ENCODE measurements around the gene CTPS1.

Gene CTPS1

GRCh38 chr1:40966417-40966816 is 13.1 kb upstream of the CTPS1 start:
- DNase-seq (ENCODE audit: low read depth, low spot score) = no peak

DNA sequence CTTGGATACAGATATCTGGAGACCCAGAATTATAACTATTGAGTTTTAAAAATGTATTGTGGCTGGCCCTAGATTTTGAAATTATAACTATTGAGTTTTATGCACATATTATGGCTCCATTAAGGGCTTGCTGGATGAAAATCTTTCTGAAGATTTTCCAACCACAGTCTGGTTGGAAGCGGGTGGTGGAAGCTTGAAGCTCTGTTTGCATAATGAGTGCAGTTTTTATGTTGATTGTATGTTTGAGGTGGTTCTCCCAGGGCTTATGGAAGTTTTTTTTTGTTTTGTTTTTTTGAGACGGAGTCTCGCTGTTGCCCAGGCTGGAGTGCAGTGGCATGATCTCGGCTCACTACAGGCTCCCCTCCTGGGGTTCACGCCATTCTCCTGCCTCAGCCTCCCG is 10.1 kb upstream of the CTPS1 start:
- no peak for DNase-seq (ENCODE audit: low read depth, low spot score)

- no peak for DNase-seq (ENCODE audit: low read depth, low spot score)
Measured at GRCh38 chr1:40971966-40972365, 7.5 kb upstream of the CTPS1 start.

DNA sequence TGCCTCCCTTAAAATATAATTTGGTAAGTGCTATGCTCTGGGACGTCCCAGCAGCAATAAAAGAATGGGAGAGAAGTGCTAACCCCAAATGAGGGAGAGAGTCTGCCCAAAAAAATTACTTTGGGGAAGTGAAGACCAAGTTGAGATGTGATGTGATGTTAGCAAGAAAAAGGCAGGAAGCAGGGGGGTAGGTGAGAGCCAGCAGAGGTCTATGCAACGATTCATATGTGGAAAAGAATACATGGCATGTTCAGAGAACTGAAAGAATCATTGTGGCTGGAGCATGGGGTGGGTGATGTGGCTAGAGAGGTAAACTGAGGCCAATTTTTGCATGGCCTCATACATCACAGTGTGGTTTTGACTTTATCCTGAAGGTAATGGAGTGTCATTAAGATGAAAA is 5.6 kb upstream of the CTPS1 start:
- no peak for DNase-seq (ENCODE audit: low read depth, low spot score)

- no peak for DNase-seq (ENCODE audit: low read depth, low spot score)
Measured at GRCh38 chr1:40974945-40975344, 4.6 kb upstream of the CTPS1 start.

DNA sequence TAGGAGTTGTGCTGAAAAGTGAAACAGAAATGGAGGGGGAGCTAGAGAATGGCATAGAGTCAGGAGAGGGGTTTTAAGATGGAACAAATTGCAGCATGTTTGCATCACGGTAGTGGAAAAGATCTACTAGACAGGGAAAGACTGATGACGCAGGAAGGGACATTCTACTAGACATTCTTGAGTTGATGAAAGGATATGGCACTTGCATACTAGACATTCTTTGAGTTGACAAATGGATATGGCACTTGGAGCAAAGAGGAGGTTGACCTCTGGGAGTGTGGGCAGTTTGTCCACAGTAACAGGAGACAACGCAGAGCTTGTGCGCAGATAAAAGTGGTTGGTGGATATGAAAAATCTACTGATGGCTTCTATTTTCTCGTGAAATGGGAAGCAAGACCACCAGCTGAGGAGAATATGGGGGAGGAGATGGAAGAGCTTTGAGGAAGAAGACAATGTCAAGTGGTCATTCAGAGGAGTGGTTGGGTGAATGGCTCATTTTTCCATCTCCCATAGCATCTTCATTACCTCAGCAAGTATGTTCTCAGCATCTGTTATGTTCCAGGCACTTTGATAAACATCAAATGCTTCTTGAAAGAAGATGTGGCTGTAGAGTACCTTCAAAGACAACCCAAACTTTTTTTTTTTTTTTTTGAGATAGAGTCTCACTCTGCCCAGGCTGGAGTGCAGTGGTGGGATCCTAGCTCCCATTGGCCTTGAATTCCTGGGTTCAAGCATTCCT is 2.4 kb upstream of the CTPS1 start:
- no peak for DNase-seq (ENCODE audit: low read depth, low spot score)

DNA sequence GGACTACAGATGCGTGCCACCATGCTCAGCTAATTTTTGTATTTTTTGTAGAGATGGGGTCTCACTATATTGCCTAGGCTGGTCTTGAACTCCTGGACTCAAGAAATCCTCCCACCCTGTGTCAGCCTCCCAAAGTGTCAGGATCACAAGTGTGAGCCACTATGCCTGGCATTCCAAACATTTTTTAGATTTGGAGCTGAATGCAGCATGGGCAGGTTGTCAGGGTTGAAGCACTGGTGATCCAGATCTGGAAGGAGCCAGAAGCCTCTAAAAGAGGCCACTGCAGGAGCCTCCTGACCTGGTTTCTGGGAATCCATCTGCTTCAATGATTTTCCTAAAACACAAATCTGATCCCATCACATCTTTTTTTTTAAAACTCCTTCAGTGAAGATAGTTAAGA is 1.8 kb upstream of the CTPS1 start:
- DNase-seq (ENCODE audit: low read depth, low spot score) = no peak

- DNase-seq (ENCODE audit: low read depth, low spot score) = no peak
Measured at GRCh38 chr1:40978886-40979240, 633 bp upstream of the CTPS1 start.

DNA sequence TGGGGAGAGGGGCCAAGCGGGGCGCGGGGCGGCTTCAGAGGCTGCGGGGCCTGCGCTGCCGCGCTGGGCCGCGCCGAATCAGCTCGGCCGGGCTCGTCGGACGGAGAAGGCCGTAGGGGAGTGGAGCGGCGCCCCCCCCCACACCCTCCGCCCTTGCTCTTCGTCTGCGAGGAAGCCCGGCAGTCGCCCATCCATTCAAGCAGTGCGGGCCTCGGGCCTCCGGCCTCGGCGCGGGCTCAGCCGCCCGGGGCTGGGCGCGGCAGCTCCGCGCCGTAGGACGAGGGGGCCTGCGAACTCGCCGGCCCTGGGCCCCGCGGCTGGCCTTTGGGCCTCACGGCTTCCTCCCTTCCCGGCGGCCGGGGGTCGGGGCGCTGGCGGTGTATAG is 564 bp downstream of the CTPS1 start:
- DNase-seq (ENCODE audit: low read depth, low spot score) = no peak

GRCh38 chr1:40980453-40981121 is 1.1 kb downstream of the CTPS1 start:
- DNase-seq (ENCODE audit: low read depth, low spot score) = no peak

GRCh38 chr1:40981691-40982448 is 2.4 kb downstream of the CTPS1 start:
- DNase-seq (ENCODE audit: low read depth, low spot score) = no peak

DNA sequence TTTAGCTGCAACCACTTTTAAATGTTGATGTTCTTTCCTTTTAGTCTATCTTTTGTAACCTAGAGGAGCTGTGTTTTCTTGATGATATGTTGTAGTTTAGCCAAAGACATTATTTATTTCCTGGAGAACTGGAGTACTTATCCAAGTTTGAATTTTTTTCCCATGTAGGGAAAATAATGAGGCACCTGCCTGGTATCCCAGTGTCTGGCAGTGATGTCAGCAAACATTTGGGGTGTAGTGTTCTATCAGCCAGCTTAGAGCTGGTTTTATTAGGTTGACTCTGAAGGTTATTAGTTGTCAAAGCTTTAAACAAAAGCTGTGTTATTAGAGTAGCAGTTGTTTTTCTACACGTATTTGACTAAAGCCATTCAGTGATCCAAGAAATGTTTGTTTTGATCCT is 3.2 kb downstream of the CTPS1 start:
- no peak for DNase-seq (ENCODE audit: low read depth, low spot score)

GRCh38 chr1:40983286-40983685 is 3.8 kb downstream of the CTPS1 start:
- DNase-seq (ENCODE audit: low read depth, low spot score) = no peak

DNA sequence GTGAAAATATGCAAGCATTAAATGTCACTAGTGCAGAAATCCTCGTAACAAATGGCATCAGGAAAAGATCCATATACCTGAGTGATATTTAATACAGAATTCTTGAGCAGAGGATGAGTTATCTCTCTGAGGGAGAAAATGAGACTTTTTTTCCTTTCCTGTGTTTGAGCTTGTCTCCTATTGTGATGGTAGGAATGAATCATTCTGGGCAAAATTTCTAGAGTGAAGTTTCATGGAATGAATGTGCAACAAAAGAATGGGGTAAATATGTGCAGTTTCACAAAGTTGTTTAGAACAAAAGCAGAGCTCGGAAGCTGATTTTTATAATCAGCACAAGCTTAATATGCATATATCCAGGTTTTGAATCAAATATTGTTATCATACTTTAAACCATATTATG is 4.6 kb downstream of the CTPS1 start:
- no peak for DNase-seq (ENCODE audit: low read depth, low spot score)

GRCh38 chr1:40984531-40984930 is 5.0 kb downstream of the CTPS1 start:
- DNase-seq (ENCODE audit: low read depth, low spot score) = no peak

- no peak for DNase-seq (ENCODE audit: low read depth, low spot score)
Measured at GRCh38 chr1:40985161-40985560, 5.7 kb downstream of the CTPS1 start.

GRCh38 chr1:40985875-40986274 is 6.4 kb downstream of the CTPS1 start:
- no peak for DNase-seq (ENCODE audit: low read depth, low spot score)

DNA sequence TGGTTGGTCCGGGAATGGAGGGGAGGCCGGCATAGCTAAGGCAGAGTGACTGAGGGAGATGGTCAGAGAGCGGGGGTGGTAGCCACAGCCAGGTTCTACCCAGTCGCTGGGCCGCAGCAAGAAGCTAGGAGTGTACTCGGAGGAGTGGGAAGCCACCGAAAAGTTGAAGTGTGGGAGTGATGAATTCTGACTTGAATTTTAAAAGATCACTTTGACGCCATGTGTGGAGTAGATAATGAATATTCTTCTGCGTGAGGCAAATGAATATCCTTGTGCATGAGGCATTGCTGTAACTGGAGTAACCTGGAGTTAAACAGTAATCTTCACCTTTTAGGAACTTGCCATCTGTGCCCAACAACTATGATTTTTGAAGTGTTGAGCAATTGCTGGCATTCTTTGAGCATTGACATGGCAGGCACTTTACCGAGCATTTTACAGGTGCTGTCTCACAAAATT is 6.9 kb downstream of the CTPS1 start:
- no peak for DNase-seq (ENCODE audit: low read depth, low spot score)

DNA sequence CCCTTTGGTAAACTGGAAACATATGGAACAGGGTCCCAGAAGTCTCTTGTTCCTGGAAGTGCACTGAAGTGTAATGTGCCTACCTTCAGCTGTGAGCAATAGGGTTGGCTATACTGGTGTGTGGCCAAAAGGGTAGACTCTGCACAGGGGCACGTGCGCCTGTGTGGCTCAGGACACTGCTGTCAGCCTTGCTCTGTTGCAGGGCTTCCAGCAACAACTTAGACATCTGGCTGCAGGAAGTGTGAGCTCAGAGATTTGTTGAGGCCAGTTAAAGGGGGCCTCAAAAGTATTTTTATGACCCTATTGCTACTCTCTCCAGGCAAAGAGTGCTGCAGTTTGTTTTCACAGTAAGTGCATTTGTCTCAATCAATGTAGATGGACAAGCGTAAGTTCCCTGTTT is 7.5 kb downstream of the CTPS1 start:
- no peak for DNase-seq (ENCODE audit: low read depth, low spot score)

- DNase-seq (ENCODE audit: low read depth, low spot score) = no peak
Measured at GRCh38 chr1:40987439-40988276, 8.2 kb downstream of the CTPS1 start.

DNA sequence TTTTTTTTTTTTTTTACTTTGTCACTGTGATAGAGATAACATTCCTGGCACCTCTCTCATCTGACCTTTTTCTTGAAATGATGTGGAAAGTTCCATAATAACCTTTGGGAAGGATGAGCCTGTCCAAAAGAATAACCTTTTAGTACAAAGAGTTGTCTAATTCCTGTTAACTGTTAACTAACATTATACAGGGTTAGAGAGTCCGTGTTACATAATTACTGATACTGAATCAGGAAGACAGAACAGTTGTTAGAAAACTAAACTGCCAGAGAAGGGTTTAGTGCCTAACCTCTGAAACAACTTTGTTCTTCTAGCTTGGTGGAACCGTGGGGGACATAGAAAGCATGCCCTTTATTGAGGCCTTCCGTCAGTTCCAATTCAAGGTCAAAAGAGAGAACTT is 8.8 kb downstream of the CTPS1 start:
- no peak for DNase-seq (ENCODE audit: low read depth, low spot score)

DNA sequence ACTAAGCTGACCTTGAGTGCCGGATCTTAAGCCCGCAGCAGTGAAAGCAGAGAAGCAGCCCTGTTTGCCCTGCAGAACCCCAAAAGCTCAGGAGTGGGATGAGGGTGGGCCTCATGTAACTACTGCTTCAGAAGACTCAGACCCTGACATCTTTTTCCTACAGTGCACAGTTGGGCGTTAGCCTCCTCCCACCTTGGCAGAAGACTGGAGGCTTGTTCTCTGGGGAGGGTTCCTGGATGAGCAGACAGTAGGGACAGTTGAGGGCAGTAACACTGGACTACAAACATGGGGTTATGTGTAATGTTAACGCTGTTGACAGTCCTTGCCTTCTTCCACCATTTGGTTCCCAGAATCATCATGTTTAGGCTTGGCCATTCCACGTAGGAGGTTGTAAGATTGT is 9.6 kb downstream of the CTPS1 start:
- DNase-seq (ENCODE audit: low read depth, low spot score) = no peak
